Left cardiac atrium (tissue), 4 donors: Measurements from ENCODE around the gene IZUMO4. TPM values are rescaled to one million over a fixed set of nuclear protein-coding genes. Genes with fewer than 3 reads are reported as not detected.
A peak's percentile ranks its signal among the peaks of the same experiment; 100 is the strongest.

ENCODE experiments used
- ATAC-seq, 2 donors: fragments of 200-7000 bp; cut with Tn5 transposase; one replicate each; pipeline ENCODE4 v1.9.1; 2020; ENCODE audit warnings: mild to moderate bottlenecking in 2 of 2, moderate library complexity in 2 of 2
- DNase-seq: peaks from one replicate; pipeline ENCODE4 v3.0.0-alpha.2; 2020
- intact Hi-C, 2 donors: fragments of 100-400 bp; cut with DNase I; formaldehyde crosslinking; loops; one replicate each; pipeline versions ENCODE4 v1.14.1 to v1.15.1; 2022 to 2023
- long read RNA-seq: library from polyadenylated mRNA; unstranded; transcript quantifications from one replicate; pipeline ENCODE4 v2.0.0, GENCODE V29; 2021
- total RNA-seq, 2 donors: library from RNA; stranded (reverse); fragmentation: NEBNext Ultra II Directional; extraction: Animal tissue kit (Norgen Biotek cat#: 25700); gene quantifications; one replicate each; pipeline ENCODE4 v1.2.1, GENCODE V29; 2021
- donor health status: DM: no; HTN: yes; CAD: no.
- donor health status: DM: no; HTN: yes; CAD: no; lungs with severe emphysema.
- donor health status: DM: yes; HTN: yes; CAD: no.
- donor health status: Dilated cardiomyopathy.

Gene IZUMO4
- total RNA-seq = 1 to 10 TPM in 1 of 2 donors, under 1 TPM in 1; 0.89 to 2.3 TPM
- long read RNA-seq = 0 reads

- intact Hi-C loops = no loop called here
- DNase-seq = peak; percentile 99
- ATAC-seq = peak; percentile 89 to 91
Measured at GRCh38 chr19:2096480-2097202, at the start of gene IZUMO4. TSS of gene IZUMO4 (plus strand) at chr19:2096915. CDS start at chr19:2096946, 31 bp downstream.

GRCh38 chr19:2047076-2047448, 49.7 kb upstream of the IZUMO4 start:
- no peak for DNase-seq
- intact Hi-C loops = no loop called here

GRCh38 chr19:2047449-2048103, 49.1 kb upstream of the IZUMO4 start:
- ATAC-seq = no peak
- peak; percentile 73 for DNase-seq
- intact Hi-C loops = no loop called here

More at GRCh38 chr19:2047076-2047448, 49.7 kb upstream of the IZUMO4 start:
- ATAC-seq = no peak

DNA sequence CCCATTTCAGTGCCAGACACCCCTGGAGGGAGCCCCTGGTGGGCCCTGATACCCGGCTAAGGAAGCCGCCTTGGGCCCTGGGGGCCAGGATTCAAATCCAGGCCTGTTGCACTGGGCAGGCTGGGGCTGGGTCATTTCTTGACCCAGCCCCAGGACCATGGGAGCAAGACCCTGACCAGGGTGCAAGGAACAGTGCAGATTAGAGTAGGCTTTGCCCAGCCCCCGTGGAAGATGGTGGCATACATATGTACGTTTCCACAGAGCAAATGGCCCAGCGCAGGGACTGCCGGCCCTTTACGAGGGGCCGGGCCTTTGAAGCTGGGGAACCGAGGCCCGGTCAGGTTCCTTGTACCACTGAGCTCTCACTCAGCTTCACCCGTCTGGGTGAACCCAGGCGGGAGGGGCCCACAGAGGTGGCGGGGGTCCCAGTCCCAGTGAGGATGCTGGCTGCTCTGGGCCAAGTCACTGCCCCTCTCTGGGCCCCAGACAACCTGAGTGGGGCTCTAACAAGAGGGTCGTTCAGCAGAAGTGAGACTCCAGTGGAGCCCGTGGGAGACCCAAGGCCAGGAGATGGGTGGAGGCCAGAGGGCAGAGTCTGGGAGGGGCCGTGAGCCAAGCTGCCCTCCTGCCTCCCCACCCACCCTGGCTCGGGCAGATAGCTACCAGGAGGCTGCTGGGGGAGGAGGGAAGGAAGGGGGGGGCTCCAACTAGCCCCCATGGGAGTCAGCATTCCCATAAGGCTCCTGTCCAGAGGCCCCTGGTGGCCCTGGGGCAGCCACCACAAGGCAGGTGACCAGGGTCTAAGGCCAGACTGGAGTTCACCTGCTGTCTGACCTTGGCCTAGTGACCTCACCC, 48.4 kb upstream of the IZUMO4 start:
- no peak for DNase-seq
- intact Hi-C loops = no loop called here
- no peak for ATAC-seq

DNA sequence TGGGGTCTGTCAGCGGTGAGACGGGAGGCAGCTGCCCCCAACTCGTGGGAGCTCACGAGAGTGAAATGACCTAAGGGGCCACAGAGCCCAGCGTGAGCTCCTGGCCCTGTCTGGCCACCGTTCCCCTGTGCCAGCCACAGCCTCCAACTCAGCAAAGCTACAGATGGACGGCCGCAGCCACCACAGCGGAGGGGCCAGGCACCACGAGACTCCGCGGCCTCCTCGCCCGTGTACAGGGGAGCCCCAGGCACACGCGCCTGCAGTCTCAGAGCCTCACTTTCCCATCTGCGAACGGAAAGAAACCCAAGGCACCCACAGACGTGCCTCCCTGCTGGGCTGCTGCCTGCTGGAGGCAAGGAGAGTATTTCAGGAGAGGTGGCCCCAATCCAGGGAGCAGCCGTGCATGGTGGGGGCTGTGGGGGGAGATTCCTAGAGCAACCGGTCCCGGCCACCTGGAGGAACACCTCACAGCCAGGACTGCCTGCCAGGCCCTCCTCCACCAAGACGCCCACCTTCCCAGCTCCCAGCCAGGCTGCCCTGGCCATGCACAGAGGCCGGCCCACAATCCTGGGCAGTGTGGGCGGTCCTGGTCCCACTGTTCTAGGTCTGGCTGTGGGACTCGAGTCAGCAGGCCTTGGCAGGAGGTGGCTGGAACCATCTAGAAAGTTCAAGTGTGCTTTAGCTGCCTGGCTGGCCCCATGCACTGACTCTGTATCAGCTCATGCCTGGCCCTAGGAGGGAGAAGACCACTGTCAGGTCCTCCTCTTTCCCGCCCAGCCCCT, 47.6 kb upstream of the IZUMO4 start:
- ATAC-seq (peak in 1 of 2 donors; percentile 2), DNase-seq (peak; percentile 48)
- intact Hi-C loops = no loop called here

- DNase-seq = peak; percentile 80
- peak; percentile 46 to 61 for ATAC-seq
- intact Hi-C loops = no loop called here
Measured at GRCh38 chr19:2049741-2050348, 46.9 kb upstream of the IZUMO4 start.

GRCh38 chr19:2050349-2050990, 46.2 kb upstream of the IZUMO4 start:
- DNase-seq = peak; percentile 33
- ATAC-seq = peak; percentile 2 to 9
- intact Hi-C loops = no loop called here

DNA sequence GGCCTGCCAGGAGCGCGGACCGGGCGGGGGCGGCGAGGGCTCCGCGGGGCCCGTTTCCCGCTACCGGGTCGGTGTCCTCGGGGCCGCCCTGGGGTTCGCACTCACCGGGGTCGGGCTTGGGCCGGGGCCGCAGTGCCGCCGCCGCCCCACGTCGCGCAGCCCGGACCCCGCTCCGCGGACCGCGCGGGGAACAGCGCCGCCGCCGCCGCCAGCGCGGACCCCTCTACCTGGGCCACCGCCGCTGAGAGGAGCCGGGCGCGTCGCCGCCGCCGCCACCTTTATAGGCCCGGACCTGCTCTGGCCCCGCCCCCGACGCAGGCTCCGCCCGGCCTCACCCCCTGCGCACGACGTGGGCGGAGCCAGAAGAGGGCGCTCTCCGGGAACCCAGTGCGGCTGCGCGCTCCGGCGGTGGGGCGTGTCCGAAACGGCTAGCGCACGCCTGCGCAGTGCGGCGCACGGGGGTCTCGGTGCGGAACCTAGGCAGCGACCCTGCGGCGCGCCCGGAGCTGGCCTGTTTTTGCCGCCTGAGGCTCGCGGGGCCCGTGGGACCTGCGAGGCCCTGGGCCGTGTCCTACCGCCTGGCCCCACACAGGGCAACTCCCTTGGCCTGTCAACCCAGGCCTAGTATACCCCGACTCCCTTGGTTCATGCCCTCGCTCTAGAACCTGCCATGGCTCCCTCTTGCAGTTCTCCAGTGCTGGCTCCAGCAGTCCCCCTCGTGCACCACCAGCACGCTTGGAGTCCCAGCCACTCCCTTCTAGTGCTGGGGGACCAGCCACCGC, 45.5 kb upstream of the IZUMO4 start, which contains the start of gene MKNK2:
Gene MKNK2 (minus strand): TSS at position 254 of the 782 bp plus-strand sequence. CDS start 393 bp downstream, outside the sequence.
- ATAC-seq (peak; percentile 75 to 85), DNase-seq (peak; percentile 95)
- intact Hi-C loops = no loop called here

GRCh38 chr19:2051773-2052704, 44.7 kb upstream of the IZUMO4 start:
- intact Hi-C loops = no loop called here
- DNase-seq (peak; percentile 76), ATAC-seq (peak in 1 of 2 donors; percentile 14)

DNA sequence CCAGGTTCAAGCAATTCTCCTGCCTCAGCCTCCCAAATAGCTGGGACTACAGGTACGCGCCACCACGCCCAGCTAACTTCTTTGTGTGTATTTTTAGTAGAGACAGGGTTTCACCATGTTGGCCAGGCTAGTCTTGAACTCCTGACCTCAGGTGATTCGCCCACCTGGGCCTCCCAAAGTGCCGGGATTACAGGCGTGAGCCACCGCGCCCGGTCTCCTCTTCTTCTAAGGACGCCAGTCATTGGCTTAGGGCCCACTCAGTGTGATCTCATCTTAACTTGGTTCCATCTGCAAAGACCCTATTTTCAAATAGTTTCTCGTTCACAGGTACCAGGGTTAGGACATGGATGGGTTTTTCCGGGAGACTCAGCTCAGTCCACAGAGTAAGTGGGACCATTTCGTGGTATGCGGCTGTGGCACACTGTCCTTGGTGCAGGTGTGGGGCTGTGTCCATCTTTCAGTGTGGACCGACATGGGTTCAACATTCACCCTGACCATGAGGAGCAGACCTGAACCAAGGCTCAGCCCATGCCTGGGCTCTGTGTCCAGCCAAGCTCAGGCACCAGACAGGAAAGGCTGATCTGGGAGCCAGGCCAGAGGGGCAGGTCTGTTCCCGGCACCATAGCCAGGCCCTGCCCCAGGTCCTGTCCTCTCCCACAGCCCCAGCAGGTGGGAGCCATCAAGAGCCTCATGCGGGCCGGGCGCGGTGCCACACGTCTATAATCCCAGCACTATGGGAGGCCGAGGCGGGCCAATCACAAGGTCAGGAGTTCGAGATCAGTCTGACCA, 42.9 kb upstream of the IZUMO4 start:
- intact Hi-C loops = no loop called here
- ATAC-seq = peak in 1 of 2 donors; percentile 4
- peak; percentile 88 for DNase-seq

GRCh38 chr19:2054763-2055162, 42.0 kb upstream of the IZUMO4 start:
- ATAC-seq (no peak), DNase-seq (no peak)
- intact Hi-C loops = no loop called here

DNA sequence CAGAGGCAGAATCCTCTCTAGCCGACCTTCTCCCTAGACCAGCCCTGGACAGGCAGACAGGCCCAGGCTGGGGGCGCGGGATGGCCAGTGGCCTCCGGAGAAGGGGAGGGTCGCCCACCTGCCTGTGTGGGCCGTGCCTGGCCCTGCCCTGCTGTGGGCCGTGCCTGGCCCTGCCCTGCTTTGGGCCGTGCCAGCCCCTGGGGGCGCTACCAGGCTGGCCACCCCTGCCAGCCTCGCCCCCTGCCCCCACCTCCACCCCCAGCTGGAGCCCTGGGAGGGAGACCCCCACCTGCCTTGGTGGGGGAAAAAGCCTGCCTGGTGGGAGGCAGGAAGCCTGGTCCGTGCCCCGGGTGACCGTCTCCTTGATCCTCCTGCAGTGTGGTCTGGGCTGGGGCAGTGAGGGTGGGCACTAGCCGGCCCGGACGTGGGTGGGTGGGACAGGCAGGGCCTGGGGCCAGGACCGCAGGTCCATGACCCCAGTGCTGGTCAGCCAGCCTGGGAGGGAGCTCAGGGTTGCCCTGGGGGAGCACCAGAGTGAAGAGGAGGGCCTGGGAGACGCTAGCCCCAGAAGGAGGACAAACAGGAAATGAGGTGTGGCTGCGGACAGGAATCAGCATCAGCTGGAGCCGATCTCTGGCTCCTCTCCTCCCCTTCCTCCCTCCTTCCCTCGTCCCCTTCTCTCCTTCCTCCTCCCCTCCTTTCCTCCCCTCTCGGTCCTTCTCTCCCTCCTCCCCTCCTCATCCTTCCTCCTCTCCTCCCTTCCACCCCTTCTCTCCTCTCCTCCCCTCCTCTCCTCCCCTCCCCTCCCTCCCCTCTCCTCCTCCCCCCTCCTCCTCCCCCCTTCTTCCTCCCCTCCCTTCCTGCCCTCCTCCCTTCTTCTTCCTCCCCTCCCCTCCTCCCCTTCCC, 40.5 kb upstream of the IZUMO4 start:
- DNase-seq (peak; percentile 66), ATAC-seq (peak; percentile 3 to 26)
- intact Hi-C loops = no loop called here

- intact Hi-C loops = no loop called here
- DNase-seq (no peak), ATAC-seq (no peak)
Measured at GRCh38 chr19:2056837-2057192, 39.9 kb upstream of the IZUMO4 start.
